ENCODE measurements around the gene FOXQ1.

The FOXQ1 gene

DNA sequence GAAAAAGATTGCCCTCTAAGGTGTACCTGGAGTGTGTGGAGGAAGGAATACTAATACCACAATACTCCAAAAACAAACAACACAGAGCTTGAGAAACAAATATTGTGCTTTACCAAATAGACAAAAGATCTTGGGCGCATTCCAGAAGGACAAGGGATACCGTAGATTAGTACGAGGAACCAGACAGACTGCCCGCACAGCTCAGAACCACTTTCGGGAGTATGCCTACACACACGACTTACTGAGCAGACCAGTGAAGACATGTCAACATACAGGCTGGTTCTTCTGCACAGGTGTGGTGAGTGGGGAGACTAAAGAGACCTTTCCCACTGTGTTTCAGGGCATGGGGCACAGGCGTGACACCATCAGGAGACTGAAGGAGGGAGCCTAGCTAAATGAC, 15.8 kb upstream of the FOXQ1 start:
- TF ChIP-seq, protein P1, sequence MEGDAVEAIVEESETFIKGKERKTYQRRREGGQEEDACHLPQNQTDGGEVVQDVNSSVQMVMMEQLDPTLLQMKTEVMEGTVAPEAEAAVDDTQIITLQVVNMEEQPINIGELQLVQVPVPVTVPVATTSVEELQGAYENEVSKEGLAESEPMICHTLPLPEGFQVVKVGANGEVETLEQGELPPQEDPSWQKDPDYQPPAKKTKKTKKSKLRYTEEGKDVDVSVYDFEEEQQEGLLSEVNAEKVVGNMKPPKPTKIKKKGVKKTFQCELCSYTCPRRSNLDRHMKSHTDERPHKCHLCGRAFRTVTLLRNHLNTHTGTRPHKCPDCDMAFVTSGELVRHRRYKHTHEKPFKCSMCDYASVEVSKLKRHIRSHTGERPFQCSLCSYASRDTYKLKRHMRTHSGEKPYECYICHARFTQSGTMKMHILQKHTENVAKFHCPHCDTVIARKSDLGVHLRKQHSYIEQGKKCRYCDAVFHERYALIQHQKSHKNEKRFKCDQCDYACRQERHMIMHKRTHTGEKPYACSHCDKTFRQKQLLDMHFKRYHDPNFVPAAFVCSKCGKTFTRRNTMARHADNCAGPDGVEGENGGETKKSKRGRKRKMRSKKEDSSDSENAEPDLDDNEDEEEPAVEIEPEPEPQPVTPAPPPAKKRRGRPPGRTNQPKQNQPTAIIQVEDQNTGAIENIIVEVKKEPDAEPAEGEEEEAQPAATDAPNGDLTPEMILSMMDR (IDR thresholded peaks at IDR 0.05; ENCODE audit: low read depth, low read length), result no peak
- no peak overlapping the region for H3K27ac ChIP-seq
- H3K4me3 ChIP-seq (ENCODE audit: low read depth, low read length), result no peak overlapping the region
- no peaks in the 10 kb centered on the region for H3K36me3 ChIP-seq
- no peaks in the 10 kb centered on the region for H3K27me3 ChIP-seq (ENCODE audit: insufficient read depth, low read depth, severe bottlenecking)
- no peak for DNase-seq
- H3K9me3 ChIP-seq (ENCODE audit: severe bottlenecking), result no peaks in the 10 kb centered on the region

DNA sequence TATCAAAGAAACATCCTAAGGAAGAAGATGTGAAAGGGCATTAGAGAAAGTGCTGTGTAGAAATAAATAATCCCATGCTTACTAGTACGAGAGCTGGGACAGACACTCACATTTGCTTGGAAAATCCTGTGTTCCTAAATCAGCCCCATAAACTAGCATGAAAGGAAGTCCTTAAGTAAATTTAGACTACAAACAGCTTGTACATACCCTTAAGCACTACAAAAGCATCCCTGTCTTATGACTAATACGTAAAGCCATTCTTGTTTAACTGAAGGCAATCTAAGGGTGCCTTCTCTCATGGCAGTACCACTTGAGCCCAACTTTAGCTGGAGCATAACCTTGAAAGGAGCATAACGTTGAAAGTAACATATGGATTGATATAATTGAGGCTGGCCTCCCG, 15.4 kb upstream of the FOXQ1 start:
- no peaks in the 10 kb centered on the region for H3K27me3 ChIP-seq (ENCODE audit: insufficient read depth, low read depth, severe bottlenecking)
- no peaks in the 10 kb centered on the region for H3K36me3 ChIP-seq
- no peak for DNase-seq
- peaks cover 2% of the 10 kb centered on the region for H3K9me3 ChIP-seq (ENCODE audit: severe bottlenecking)
- TF ChIP-seq, protein P1 (IDR thresholded peaks at IDR 0.05; ENCODE audit: low read depth, low read length), result no peak
- no peak overlapping the region for H3K4me3 ChIP-seq (ENCODE audit: low read depth, low read length)
- no peak overlapping the region for H3K27ac ChIP-seq

DNA sequence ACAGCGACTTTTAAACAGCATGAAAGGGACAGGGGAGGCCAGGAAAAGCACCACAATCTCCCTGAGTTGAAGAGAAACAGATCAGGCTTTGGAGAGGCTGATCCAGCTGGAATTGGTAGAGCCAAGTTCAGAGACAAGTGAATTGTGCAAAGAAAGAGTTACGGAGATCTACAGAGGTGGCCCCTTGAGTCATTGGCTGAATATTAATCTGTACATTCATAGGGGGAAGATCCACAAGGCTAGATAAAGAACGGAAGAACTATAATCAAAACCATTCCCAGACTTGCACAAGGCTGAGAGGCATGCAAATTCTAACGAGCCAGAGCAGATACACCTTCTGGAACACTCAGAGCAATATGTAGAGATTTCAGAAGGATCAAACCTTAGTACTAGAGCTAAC, 14.2 kb upstream of the FOXQ1 start:
- no peak for DNase-seq
- H3K27ac ChIP-seq, result no peak overlapping the region

DNA sequence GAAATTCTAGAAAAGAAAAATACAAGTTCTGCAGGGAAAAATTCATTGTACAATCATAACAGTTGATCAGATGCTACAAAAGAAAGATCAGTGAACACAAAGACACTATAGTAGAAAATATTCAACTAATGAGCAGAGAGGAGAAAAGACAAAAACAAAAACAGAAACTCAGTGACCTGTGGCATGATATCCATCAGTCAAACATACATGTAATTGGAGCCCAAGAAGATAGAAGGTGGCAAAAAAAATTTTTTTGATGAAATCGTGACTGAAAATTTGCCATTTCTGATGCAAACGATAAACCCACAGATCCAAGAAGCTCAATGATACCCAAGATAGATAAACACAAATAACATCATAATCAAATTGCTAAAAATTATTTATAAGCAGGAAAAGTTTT, 13.1 kb upstream of the FOXQ1 start:
- no peaks in the 10 kb centered on the region for H3K36me3 ChIP-seq
- no peak for DNase-seq
- no peaks in the 10 kb centered on the region for H3K27me3 ChIP-seq (ENCODE audit: insufficient read depth, low read depth, severe bottlenecking)
- TF ChIP-seq, protein P1 (IDR thresholded peaks at IDR 0.05; ENCODE audit: low read depth, low read length), result no peak
- no peak overlapping the region for H3K27ac ChIP-seq
- peaks cover 6% of the 10 kb centered on the region for H3K9me3 ChIP-seq (ENCODE audit: severe bottlenecking)
- no peak overlapping the region for H3K4me3 ChIP-seq (ENCODE audit: low read depth, low read length)

More for the DNA sequence above, 14.2 kb upstream of the FOXQ1 start:
- TF ChIP-seq, protein P1 (IDR thresholded peaks at IDR 0.05; ENCODE audit: low read depth, low read length), result no peak
- Histone ChIP-seq H3K27me3 (ENCODE audit: insufficient read depth, low read depth, severe bottlenecking) (no peaks in the 10 kb centered on the region), H3K9me3 (ENCODE audit: severe bottlenecking) (peaks cover 6% of the 10 kb centered on the region), H3K4me3 (ENCODE audit: low read depth, low read length) (no peak overlapping the region), H3K36me3 (no peaks in the 10 kb centered on the region)

DNA sequence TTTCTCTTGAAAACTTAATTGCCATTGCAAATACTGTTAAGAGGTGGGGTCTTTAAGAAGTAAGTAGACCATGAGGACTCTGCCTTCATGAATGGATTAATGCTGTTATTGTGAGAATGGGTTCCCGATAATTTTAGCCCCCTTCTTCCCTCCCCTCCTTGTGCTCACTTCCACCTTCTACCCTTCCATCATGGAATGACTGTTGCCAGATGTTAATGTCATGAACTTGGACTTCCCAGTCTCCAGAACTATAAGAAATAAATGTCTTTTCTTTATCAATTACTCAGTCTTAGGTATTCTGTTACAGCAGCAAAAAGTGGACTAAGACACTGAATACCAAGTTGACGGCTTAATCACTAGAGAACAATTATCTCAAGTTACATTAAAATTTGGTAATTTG, 5.8 kb upstream of the FOXQ1 start:
- no peak overlapping the region for H3K27ac ChIP-seq
- TF ChIP-seq, protein P1 (IDR thresholded peaks at IDR 0.05; ENCODE audit: low read depth, low read length), result no peak
- peaks cover 41% of the 10 kb centered on the region for H3K27me3 ChIP-seq (ENCODE audit: insufficient read depth, low read depth, severe bottlenecking)
- DNase-seq, result no peak
- H3K9me3 ChIP-seq (ENCODE audit: severe bottlenecking), result peaks cover 16% of the 10 kb centered on the region
- H3K4me3 ChIP-seq (ENCODE audit: low read depth, low read length), result no peak overlapping the region
- no peaks in the 10 kb centered on the region for H3K36me3 ChIP-seq

DNA sequence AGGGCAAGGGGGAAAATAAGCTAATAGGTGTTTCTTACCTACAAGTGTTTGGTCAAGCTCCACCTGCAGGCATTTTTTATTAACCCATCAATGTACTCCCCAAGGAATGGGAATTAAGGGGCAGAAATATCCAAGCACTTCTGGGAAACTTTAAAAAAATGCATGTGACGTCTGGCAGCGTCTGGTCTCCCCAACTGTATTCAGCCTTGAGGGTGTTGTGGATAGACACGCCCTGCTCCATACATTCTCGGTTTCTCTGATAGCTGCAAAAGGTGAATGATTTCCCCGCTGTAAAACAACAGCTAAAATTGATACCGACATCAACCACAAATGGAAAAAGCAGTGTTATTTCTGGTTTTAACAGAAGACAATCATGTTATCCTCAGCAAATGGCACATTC, 2.5 kb upstream of the FOXQ1 start:
- TF ChIP-seq, protein P1 (IDR thresholded peaks at IDR 0.05; ENCODE audit: low read depth, low read length), result no peak
- H3K27ac ChIP-seq, result no peak overlapping the region
- H3K27me3 ChIP-seq (ENCODE audit: insufficient read depth, low read depth, severe bottlenecking), result peaks cover 68% of the 10 kb centered on the region
- no peaks in the 10 kb centered on the region for H3K36me3 ChIP-seq
- no peak overlapping the region for H3K4me3 ChIP-seq (ENCODE audit: low read depth, low read length)
- peaks cover 10% of the 10 kb centered on the region for H3K9me3 ChIP-seq (ENCODE audit: severe bottlenecking)
- DNase-seq, result no peak

Measured in WERI-Rb-1 (cell line).